T-helper 2 cell (primary cell): ENCODE data around the gene CD68.

ENCODE experiments used
- DNase-seq, 5 experiments: peaks; one replicate each; pipeline versions ENCODE4 v3.0.0 to v3.0.0-alpha.2; 2012 to 2022
- total RNA-seq, 2 donors: gene quantifications; one replicate each; lab custom pipeline; 2026; lab: John Stamatoyannopoulos, UW

Gene CD68, protein sequence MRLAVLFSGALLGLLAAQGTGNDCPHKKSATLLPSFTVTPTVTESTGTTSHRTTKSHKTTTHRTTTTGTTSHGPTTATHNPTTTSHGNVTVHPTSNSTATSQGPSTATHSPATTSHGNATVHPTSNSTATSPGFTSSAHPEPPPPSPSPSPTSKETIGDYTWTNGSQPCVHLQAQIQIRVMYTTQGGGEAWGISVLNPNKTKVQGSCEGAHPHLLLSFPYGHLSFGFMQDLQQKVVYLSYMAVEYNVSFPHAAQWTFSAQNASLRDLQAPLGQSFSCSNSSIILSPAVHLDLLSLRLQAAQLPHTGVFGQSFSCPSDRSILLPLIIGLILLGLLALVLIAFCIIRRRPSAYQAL
- total RNA-seq: 0 to 0.07 reads per million in 2 donors

DNA sequence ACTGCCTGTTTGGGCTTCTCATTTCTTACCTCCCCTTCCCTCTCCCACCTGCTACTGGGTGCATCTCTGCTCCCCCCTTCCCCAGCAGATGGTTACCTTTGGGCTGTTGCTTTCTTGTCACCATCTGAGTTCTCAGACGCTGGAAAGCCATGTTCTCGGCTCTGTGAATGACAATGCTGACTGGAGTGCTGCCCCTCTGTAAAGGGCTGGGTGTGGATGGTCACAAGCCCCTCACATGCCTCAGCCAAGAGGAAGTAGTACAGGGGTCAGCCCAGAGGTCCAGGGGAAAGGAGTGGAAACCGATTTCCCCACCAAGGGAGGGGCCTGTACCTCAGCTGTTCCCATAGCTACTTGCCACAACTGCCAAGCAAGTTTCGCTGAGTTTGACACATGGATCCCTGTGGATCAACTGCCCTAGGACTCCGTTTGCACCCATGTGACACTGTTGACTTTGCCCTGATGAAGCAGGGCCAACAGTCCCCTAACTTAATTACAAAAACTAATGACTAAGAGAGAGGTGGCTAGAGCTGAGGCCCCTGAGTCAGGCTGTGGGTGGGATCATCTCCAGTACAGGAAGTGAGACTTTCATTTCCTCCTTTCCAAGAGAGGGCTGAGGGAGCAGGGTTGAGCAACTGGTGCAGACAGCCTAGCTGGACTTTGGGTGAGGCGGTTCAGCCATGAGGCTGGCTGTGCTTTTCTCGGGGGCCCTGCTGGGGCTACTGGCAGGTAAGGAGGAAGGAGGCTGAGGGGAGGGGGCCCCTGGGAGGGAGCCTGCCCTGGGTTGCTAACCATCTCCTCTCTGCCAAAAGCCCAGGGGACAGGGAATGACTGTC, at the start of gene CD68:
CD68 (plus strand) TSS at position 638 of the 833 bp plus-strand sequence; CDS start at position 678, 40 bp downstream.
- DNase-seq: peak in 3 of 5 experiments; percentile 49 to 69 (median 67)

DNA sequence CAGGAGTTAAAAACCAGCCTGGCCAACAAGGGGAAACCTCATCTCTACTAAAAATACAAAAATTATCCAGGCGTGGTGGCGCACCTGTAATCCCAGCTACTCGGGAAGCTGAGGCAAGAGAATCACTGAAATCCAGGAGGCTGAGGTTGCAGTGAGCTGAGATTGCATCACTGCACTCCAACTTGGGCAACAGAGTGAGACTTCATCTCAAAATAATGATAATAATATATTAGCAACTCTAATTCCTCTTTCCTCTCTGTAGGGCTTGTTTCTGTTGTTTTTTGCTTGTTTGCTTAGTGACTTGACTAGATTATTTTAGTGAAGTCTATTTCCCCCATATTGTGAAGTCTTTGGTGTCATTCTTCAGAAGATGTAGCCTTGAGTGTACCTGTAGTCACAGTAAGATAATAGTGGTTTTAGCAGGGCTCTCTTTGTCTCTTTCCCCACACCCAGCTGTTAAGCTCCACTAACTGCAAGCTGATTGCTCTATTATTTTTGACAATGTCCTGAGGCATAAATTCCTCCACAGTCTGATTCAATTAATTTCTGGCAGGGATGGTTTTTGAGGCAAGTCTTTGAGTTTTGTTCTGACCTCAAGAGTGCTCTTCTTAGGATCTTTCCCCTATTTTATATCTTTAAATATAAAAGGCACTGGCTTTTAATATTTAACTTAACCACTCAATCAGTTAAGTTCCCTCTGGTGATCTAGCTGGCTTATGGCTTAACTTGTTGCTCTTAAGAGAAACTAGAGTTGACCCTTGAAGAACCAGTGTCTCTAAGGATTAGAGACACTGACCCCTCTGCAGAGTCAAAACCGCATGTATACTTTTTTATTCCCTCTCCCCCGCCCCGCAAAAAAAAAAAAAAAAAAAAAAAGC, 49.2 kb upstream of the CD68 start:
- DNase-seq: no peak

DNA sequence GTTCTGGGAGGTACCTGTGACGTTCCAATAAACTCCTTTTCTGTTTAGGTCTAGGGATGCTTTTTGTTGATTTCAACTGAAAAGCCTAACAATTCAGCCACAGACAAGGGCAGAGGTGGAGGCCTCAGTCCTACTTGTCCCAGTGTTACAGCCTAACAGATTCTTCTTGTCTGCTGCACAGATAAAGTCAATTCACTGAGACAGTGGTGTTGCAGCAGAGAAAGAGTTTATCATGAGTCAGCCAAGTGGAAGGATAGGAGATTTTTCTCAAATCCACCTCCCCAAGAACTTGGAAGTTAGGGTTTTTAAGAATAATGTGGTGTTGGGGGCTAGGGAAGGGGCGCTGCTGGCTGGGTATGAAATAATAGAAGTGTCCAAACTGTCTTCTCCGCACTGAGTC, 41.4 kb upstream of the CD68 start:
- DNase-seq: no peak

- no peak for DNase-seq
Observed at GRCh38 chr17:7538891-7539545, 40.4 kb upstream of the CD68 start.

GRCh38 chr17:7541074-7541621, 38.3 kb upstream of the CD68 start:
- DNase-seq: no peak

- no peak for DNase-seq
Observed at GRCh38 chr17:7544911-7545310, 34.5 kb upstream of the CD68 start.

DNA sequence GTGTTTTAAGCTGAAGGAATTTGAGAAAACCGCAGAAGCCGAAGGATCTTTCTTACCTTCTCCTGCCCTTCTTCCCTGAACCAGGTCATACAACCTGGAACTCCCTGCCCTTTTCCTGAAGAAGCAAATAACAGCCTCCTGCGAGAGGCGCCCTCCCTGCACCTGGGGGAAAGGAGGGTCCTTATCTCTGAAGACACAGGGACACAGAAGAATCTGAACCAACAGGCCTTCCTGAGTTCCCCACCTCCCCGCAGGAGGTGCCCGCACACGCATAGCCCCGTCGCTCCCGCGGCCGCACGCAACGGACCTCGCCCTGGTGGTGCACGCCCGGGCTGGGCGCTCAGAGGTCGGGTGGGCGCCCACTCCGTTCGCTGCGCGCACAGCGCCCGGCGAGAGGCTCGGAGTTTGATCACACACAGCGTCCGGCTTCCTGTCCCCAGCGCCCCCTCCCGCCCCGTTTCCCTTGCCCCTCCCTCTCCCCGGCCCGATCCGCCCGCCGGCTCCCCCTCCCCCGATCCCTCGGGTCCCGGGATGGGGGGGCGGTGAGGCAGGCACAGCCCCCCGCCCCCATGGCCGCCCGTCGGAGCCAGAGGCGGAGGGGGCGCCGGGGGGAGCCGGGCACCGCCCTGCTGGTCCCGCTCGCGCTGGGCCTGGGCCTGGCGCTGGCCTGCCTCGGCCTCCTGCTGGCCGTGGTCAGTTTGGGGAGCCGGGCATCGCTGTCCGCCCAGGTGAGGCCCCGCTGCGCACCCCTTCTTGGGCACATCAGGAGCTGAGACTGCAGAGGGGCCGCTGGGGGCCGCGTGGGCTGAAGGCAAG, 30.6 kb upstream of the CD68 start, which contains the start of gene TNFSF12:
TNFSF12 (plus strand) TSS at position 474 of the 816 bp plus-strand sequence; CDS start at position 570, 96 bp downstream.
- DNase-seq: peak; percentile 29 to 70 (median 34)

GRCh38 chr17:7549401-7550055, 29.9 kb upstream of the CD68 start:
- peak in 2 of 5 experiments; percentile 35 to 74 for DNase-seq

DNA sequence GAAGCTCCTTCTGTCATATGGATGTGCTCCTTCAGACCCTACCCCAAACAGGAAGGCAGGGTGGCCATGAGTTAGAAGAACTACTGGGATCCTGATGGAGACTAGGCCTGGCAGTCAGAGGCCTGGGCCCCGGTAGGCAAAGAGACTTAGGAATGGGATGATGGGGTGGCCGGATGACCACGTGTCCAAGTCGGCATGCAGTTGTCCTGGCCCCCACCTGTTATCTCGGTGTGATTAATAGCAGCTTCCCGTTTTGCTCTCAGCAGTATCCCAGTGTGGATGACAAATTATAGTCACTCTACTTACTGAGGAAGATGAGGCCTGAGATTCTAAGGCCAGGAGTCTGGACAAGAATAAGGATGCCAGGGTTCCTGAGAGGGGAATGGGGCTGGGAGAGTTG, 29.1 kb upstream of the CD68 start:
- DNase-seq: no peak

- no peak for DNase-seq
Observed at GRCh38 chr17:7551396-7551795, 28.0 kb upstream of the CD68 start.

- peak in 2 of 5 experiments; percentile 69 to 85 for DNase-seq
Observed at GRCh38 chr17:7552621-7553051, 26.8 kb upstream of the CD68 start.

DNA sequence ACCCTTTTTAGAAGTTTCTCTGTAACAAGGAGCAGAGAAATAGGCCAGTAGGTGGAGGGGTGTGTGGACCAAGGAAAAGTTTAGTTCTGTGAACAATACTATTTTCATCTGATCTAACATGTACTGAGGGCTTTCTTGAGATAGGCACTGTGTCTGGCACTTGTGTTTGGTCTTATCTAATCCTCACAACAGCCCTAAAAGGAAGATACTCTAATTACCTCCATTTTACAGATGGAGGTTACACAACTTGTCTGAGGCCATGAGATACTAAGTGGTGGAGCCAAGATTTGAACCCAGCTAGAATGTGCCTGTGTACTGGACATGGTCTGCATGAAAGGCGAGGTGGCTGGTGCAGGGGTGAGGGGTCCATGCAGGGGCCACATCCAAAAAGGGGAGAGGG, 26.1 kb upstream of the CD68 start:
- DNase-seq: no peak

DNA sequence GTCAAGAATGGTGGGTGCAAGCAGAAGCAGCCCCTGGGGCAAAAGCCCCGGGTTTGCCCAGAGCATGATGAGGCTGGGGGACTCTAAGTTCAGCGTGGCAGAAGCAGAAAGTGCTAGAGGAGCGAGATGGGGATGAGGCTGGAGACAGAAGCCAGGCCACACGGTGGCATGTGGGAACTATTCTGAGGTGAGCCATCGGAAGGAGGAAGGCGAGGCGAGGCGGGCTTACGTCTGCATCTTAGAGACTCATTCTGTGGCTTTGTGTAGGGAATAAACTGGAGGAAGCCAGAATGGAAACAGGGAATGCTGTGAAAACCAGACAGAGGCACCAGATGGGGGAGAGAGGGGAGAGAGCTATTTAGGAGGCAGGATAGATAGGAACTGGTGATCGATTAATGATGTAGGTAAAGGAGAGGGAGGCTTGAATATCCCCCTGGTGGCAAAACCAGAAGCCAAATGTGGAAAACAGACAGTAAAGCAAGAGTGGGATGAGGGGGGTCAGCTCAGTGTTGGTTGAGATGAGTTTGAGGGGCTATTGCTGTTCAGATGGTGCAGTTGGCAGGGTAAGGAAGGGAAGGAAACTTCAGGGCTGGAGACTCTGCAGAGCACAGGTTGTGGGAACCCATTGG, 24.0 kb upstream of the CD68 start:
- DNase-seq: no peak

DNA sequence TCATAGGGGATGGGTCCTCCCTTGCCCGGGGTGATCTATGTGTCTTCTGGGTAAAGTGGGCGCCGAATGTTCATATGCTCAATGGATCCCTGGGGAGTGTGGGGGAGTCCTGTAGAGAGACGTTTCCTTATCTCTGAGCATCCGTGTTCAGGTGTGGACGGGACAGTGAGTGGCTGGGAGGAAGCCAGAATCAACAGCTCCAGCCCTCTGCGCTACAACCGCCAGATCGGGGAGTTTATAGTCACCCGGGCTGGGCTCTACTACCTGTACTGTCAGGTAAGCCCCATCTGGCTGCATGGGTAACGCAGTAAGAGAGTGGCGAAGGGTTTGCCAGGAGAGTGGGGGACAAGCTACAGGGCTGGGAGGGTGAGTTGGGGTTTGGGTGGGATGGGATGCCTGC, 22.8 kb upstream of the CD68 start:
- DNase-seq: no peak

DNA sequence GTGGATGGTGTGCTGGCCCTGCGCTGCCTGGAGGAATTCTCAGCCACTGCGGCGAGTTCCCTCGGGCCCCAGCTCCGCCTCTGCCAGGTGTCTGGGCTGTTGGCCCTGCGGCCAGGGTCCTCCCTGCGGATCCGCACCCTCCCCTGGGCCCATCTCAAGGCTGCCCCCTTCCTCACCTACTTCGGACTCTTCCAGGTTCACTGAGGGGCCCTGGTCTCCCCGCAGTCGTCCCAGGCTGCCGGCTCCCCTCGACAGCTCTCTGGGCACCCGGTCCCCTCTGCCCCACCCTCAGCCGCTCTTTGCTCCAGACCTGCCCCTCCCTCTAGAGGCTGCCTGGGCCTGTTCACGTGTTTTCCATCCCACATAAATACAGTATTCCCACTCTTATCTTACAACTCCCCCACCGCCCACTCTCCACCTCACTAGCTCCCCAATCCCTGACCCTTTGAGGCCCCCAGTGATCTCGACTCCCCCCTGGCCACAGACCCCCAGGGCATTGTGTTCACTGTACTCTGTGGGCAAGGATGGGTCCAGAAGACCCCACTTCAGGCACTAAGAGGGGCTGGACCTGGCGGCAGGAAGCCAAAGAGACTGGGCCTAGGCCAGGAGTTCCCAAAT, 22.2 kb upstream of the CD68 start:
- no peak for DNase-seq

- DNase-seq: no peak
Observed at GRCh38 chr17:7557775-7558543, 21.5 kb upstream of the CD68 start.

GRCh38 chr17:7558544-7559319, 20.7 kb upstream of the CD68 start, which contains the start of gene TNFSF13:
TNFSF13 (plus strand) TSS chr17:7558750; CDS start chr17:7559040, 290 bp downstream.
- no peak for DNase-seq
